H1 (cell line): ENCODE measurements around the gene PLAU. TPM values are rescaled to one million over a fixed set of nuclear protein-coding genes. Genes with fewer than 3 reads are reported as not detected.

ENCODE experiments used
- CTCF ChIA-PET: fragments of 300-600 bp; sonication (Branson Sonifier 250); formaldehyde crosslinking; loops from one replicate; lab custom pipeline; 2021; ENCODE audit not compliant: partially characterized antibody; lab: Charles Lee
- POLR2A ChIA-PET: fragments of 300-600 bp; sonication (Branson Sonifier 250); formaldehyde crosslinking; loops from one replicate; lab custom pipeline; 2021; ENCODE audit warnings: inconsistent platforms; ENCODE audit not compliant: partially characterized antibody; lab: Charles Lee
- DNase-seq, 2 experiments: peaks; one replicate each; pipeline versions ENCODE4 v3.0.0 to v3.0.0-alpha.2; 2010 to 2022; ENCODE audit warnings: low spot score in 2 of 2, low read depth in 1 of 2, mixed read lengths in 1 of 2
- FAIRE-seq: peaks from 2 replicates; lab custom pipeline; 2011; peaks lifted over from hg19 to GRCh38; lab: Jason Lieb, UNC
- H2AFZ ChIP-seq: 2 replicates; pipeline ENCODE4 v1.8.1; 2012; ENCODE audit warnings: low read length, inconsistent platforms
- H2AK5ac ChIP-seq: 2 replicates; pipeline ENCODE4 v1.6.1; 2013; ENCODE audit warnings: low read depth, low read length
- H2BK120ac ChIP-seq: replicated peaks from 2 replicates; pipeline ENCODE3; 2013; ENCODE audit warnings: low read depth, low read length, inconsistent platforms
- H2BK12ac ChIP-seq: 2 replicates; pipeline ENCODE4 v1.6.1; 2013; ENCODE audit warnings: low read depth, low read length
- H2BK15ac ChIP-seq: 2 replicates; pipeline ENCODE4 v1.6.1; 2013; ENCODE audit warnings: low read length
- H2BK20ac ChIP-seq: 2 replicates; pipeline ENCODE4 v1.6.1; 2013; ENCODE audit warnings: low read length
- H2BK5ac ChIP-seq: 2 replicates; pipeline ENCODE4 v1.6.1; 2013; ENCODE audit warnings: low read depth, low read length
- H3K14ac ChIP-seq: 2 replicates; pipeline ENCODE4 v1.6.1; 2013; ENCODE audit warnings: inconsistent platforms; ENCODE audit not compliant: insufficient read length
- H3K18ac ChIP-seq: 2 replicates; pipeline ENCODE4 v1.6.1; 2013; ENCODE audit warnings: low read length; ENCODE audit errors: extremely low read depth
- H3K23ac ChIP-seq: 2 replicates; pipeline ENCODE4 v1.6.1; 2013; ENCODE audit warnings: inconsistent platforms; ENCODE audit not compliant: insufficient read length
- H3K23me2 ChIP-seq: 2 replicates; pipeline ENCODE4 v1.6.1; 2013; ENCODE audit warnings: low read depth, low read length
- H3K27ac ChIP-seq: 2 replicates; pipeline ENCODE4 v1.6.1; 2011; ENCODE audit warnings: low read depth, low read length, inconsistent platforms
- H3K27me3 ChIP-seq, 4 experiments: replicated peaks in 1 of 4; 1 replicate in 1 of 4; 2 replicates in 3 of 4; pipeline versions ENCODE4 v1.6.1 to v1.8.1; 2011 to 2013; ENCODE audit warnings: low read length in 3 of 4, mild to moderate bottlenecking in 3 of 4, inconsistent platforms in 2 of 4, mixed read lengths in 2 of 4, moderate library complexity in 1 of 4; ENCODE audit not compliant: control insufficient read depth in 3 of 4, insufficient read depth in 3 of 4; ENCODE audit errors: extremely low read depth in 1 of 4
- H3K36me3 ChIP-seq, 4 experiments: 2 replicates each; pipeline versions ENCODE4 v1.6.1 to v1.8.1; 2011 to 2013; ENCODE audit warnings: mild to moderate bottlenecking in 4 of 4, low read length in 3 of 4, moderate library complexity in 2 of 4, control low read depth in 1 of 4, inconsistent platforms in 1 of 4; ENCODE audit not compliant: insufficient read depth in 4 of 4, control insufficient read depth in 2 of 4
- H3K4ac ChIP-seq: replicated peaks from 2 replicates; pipeline ENCODE3; 2013; ENCODE audit warnings: low read length, low read depth, mixed read lengths, inconsistent platforms; ENCODE audit not compliant: insufficient read length
- H3K4me1 ChIP-seq, 4 experiments: replicated peaks in 1 of 4; 1 replicate in 1 of 4; 2 replicates in 3 of 4; pipeline versions ENCODE4 v1.6.1 to v1.8.1; 2011 to 2013; ENCODE audit warnings: low read length in 3 of 4, inconsistent platforms in 2 of 4, mixed read lengths in 1 of 4; ENCODE audit not compliant: insufficient read depth in 4 of 4, control insufficient read depth in 3 of 4
- H3K4me2 ChIP-seq, 2 experiments: 2 replicates each; pipeline versions ENCODE4 v1.6.1 to v1.8.1; 2011 to 2013; ENCODE audit warnings: low read depth in 2 of 2, low read length in 2 of 2, control low read depth in 1 of 2, inconsistent platforms in 1 of 2, mild to moderate bottlenecking in 1 of 2; ENCODE audit not compliant: insufficient read depth in 1 of 2
- H3K4me3 ChIP-seq, 4 experiments: fragments of 200-600, 300-600 bp in 1 of 4; sonication (generic), shearing (Covaris generic), sonication (Bioruptor Twin) in 1 of 4; 2 replicates each; pipeline versions ENCODE4 v1.5.1 to v1.8.1; 2011 to 2016; ENCODE audit warnings: low read length in 4 of 4, low read depth in 3 of 4, control low read depth in 2 of 4, inconsistent platforms in 2 of 4, mild to moderate bottlenecking in 2 of 4, mixed read lengths in 1 of 4, moderate library complexity in 1 of 4; ENCODE audit not compliant: insufficient read depth in 2 of 4; ENCODE audit errors: extremely low read depth in 1 of 4
- H3K56ac ChIP-seq: replicated peaks from 2 replicates; pipeline ENCODE3; 2013; ENCODE audit warnings: low read depth, mild to moderate bottlenecking, mixed read lengths, low read length, inconsistent platforms; ENCODE audit not compliant: insufficient read length
- H3K79me1 ChIP-seq: 2 replicates; pipeline ENCODE4 v1.6.1; 2013; ENCODE audit warnings: low read depth, low read length, control low read depth
- H3K79me2 ChIP-seq, 2 experiments: 2 replicates each; pipeline versions ENCODE4 v1.6.1 to v1.8.1; 2012 to 2013; ENCODE audit warnings: low read length in 2 of 2, mild to moderate bottlenecking in 2 of 2, inconsistent platforms in 1 of 2; ENCODE audit not compliant: insufficient read depth in 2 of 2, control insufficient read depth in 1 of 2
- H3K9ac ChIP-seq, 4 experiments: replicated peaks in 1 of 4; 1 replicate in 1 of 4; 2 replicates in 3 of 4; pipeline versions ENCODE4 v1.6.1 to v1.8.1; 2011 to 2013; ENCODE audit warnings: low read depth in 3 of 4, low read length in 3 of 4, control low read depth in 2 of 4, mild to moderate bottlenecking in 2 of 4, moderate library complexity in 2 of 4, inconsistent platforms in 1 of 4; ENCODE audit errors: extremely low read depth in 1 of 4
- H3K9me3 ChIP-seq, 2 experiments: 2 replicates each; pipeline versions ENCODE4 v1.6.1 to v1.8.1; 2012 to 2013; ENCODE audit warnings: mild to moderate bottlenecking in 2 of 2, moderate library complexity in 2 of 2, control low read depth in 1 of 2, inconsistent platforms in 1 of 2, low read depth in 1 of 2, low read length in 1 of 2, mixed read lengths in 1 of 2; ENCODE audit not compliant: insufficient read depth in 2 of 2
- H4K20me1 ChIP-seq, 2 experiments: replicated peaks in 1 of 2; 2 replicates each; pipeline versions ENCODE3 to v1.8.1; 2011 to 2013; ENCODE audit warnings: inconsistent platforms in 2 of 2, low read length in 2 of 2, mild to moderate bottlenecking in 1 of 2; ENCODE audit not compliant: insufficient read depth in 2 of 2, control insufficient read depth in 1 of 2
- H4K5ac ChIP-seq: 2 replicates; pipeline ENCODE4 v1.6.1; 2013; ENCODE audit warnings: low read length, low read depth, mixed read lengths, inconsistent platforms; ENCODE audit not compliant: insufficient read length
- H4K8ac ChIP-seq: 2 replicates; pipeline ENCODE4 v1.8.0; 2013; ENCODE audit warnings: mild to moderate bottlenecking, moderate library complexity, low read length, inconsistent platforms; ENCODE audit not compliant: insufficient read depth; ENCODE audit errors: extremely low read depth
- H4K91ac ChIP-seq: replicated peaks from 2 replicates; pipeline ENCODE3; 2013; ENCODE audit warnings: low read length, mixed read lengths, inconsistent platforms; ENCODE audit not compliant: insufficient read length
- YY1 ChIP-seq: IDR thresholded peaks from 2 replicates; pipeline ENCODE4 v1.6.1; 2011; ENCODE audit warnings: low read depth, mild to moderate bottlenecking, low read length
- WGBS, 2 experiments: shearing (Covaris generic) in 1 of 2; methylation state at CpG; one replicate each; pipeline versions ENCODE4 v1.1.6 to v1.1.7; 2013 to 2015; ENCODE audit warnings: low lambda C conversion rate in 2 of 2, mixed read lengths in 2 of 2, inconsistent platforms in 1 of 2, low coverage in 1 of 2, missing lambda C conversion rate in 1 of 2; ENCODE audit not compliant: insufficient replicate concordance in 2 of 2, insufficient coverage in 1 of 2, insufficient read length in 1 of 2; ENCODE audit errors: extremely low coverage in 1 of 2, missing lambda C conversion rate in 1 of 2; 5-methylcytosine and 5-hydroxymethylcytosine counted together
- polyA plus RNA-seq, 7 experiments: library from polyadenylated mRNA; depleted of rRNA in 3 of 7; stranded (reverse) in 5 of 7; unstranded in 2 of 7; fragments of >200 nt in 5 of 7; fragments of 200-250 nt in 2 of 7; gene quantifications; 1 replicate in 5 of 7; 2 replicates in 1 of 7; 4 replicates in 1 of 7; pipeline versions ENCODE4 v1.2.1 to v1.2.3, GENCODE V29; 2011 to 2013; ENCODE audit warnings: missing spikeins in 2 of 7, mixed read lengths in 2 of 7
- total RNA-seq: library from RNA; stranded (reverse); fragmentation: NEBNext Ultra II Directional; extraction: Animal tissue kit (Norgen Biotek cat#: 25700); gene quantifications from 2 replicates; pipeline ENCODE4 v1.2.1, GENCODE V29; 2021

Gene PLAU
- total and polyA plus RNA-seq, 2 of the 8 experiments (the other 6 are each of a cell fraction or from before 2014, with no cell fraction given): 16.2 to 26.1 TPM

DNA sequence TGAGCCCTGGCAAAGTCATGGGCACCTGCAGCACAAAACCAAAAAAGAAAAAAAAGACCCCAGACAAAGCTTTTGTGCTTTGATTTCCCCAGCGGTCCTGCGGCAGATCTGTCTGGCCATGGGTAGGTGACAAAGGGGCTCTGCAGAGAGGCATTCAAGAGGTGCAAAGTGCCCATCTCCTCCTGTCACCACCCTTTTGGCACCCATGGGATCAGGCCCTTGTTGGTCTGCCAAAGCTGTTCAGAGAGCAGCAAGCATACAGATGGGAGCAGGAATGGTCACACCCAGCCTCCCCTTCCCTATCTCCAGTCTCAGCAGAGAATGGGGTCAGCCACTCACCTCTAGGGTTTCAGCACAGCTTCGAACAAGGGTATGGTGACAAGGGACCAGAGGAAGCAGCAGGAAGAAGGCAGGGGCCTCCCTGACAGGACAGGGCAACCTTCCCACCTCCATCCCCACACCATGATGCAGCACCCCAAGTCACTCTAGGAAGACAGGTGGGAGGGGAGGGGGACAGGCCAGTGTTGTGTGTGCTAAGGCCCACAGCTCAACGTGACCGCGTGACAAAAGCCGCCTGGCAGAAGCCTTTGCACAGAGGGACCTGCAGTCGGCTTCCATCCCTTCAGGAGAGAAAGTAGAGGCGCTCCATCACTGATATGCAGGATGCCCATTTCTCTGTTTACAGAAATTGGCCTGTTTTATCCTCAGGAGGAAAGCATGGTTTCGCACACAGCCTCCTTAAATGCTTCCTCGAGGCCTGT, 42.9 kb upstream of the PLAU start:
- H3K9me3 ChIP-seq: no peaks in the 10 kb centered on the region
- H3K4me1 ChIP-seq: peaks cover 0 to 12% (median 6%) of the 10 kb centered on the region in 4 experiments; a peak in 6 of 7 replicates
- no peak overlapping the region for H3K4ac ChIP-seq
- H2BK5ac ChIP-seq: no peak overlapping the region
- DNase-seq: no peak
- H2AFZ ChIP-seq: no peak overlapping the region
- no peak overlapping the region for H2BK15ac ChIP-seq
- H2BK20ac ChIP-seq: no peak overlapping the region
- H3K18ac ChIP-seq: no peak overlapping the region; the same call in 1 of the 2 replicates
- no peak for TF ChIP-seq YY1
- CTCF ChIA-PET: interaction anchor here (0.8 to 18.1 kb wide), 12 partner anchors 10 to 203 kb away, joined by 3 to 243 read pairs (median 4); partner anchors contain the start of gene CAMK2G
- no peak overlapping the region for H3K23ac ChIP-seq
- H2BK120ac ChIP-seq: no peak overlapping the region
- H4K5ac ChIP-seq: no peak overlapping the region
- peak overlapping the region; percentile 49; the same call in 1 of the 2 replicates for H2AK5ac ChIP-seq
- no peaks in the 10 kb centered on the region for H3K23me2 ChIP-seq
- no peak overlapping the region for H3K56ac ChIP-seq
- no peak overlapping the region for H3K4me2 ChIP-seq
- H3K27ac ChIP-seq: no peak overlapping the region
- no peak overlapping the region for H3K4me3 ChIP-seq
- no peak overlapping the region for H4K91ac ChIP-seq
- no peak overlapping the region; the same call in 1 of the 2 replicates for H4K8ac ChIP-seq
- no peak overlapping the region for H3K9ac ChIP-seq
- peaks cover 32% of the 10 kb centered on the region for H3K79me1 ChIP-seq
- peaks cover 0 to 61% of the 10 kb centered on the region in 2 experiments; a peak in 3 of 4 replicates for H3K79me2 ChIP-seq
- no peaks in the 10 kb centered on the region for H3K27me3 ChIP-seq
- H3K36me3 ChIP-seq: peaks cover 4 to 32% (median 14%) of the 10 kb centered on the region in 4 experiments; a peak in 6 of 8 replicates
- FAIRE-seq: no peak
- 0 out of 2 replicates have a peak overlapping the region, but pooled peaks have one; percentile 75 for H2BK12ac ChIP-seq
- peaks cover 16 to 47% of the 10 kb centered on the region in 2 experiments for H4K20me1 ChIP-seq
- POLR2A ChIA-PET: interaction anchor here (0.7 to 4.2 kb wide), 8 partner anchors 7 to 131 kb away, joined by 3 to 17 read pairs (median 4); no protein-coding TSS in a partner anchor
- 88% methylated on average over 11 of the region's 11 CpGs; no CpG with 5 or more reads in 1 of the 2 experiments for WGBS, 2 experiments
- no peak overlapping the region for H3K14ac ChIP-seq
